ENCODE results near the gene PRPS1.
"Not testable (repeated sequence)": the region's sequence is repeated elsewhere in the genome, so short reads cannot be mapped to it uniquely, and the experiment has no call there.

The PRPS1 gene

DNA sequence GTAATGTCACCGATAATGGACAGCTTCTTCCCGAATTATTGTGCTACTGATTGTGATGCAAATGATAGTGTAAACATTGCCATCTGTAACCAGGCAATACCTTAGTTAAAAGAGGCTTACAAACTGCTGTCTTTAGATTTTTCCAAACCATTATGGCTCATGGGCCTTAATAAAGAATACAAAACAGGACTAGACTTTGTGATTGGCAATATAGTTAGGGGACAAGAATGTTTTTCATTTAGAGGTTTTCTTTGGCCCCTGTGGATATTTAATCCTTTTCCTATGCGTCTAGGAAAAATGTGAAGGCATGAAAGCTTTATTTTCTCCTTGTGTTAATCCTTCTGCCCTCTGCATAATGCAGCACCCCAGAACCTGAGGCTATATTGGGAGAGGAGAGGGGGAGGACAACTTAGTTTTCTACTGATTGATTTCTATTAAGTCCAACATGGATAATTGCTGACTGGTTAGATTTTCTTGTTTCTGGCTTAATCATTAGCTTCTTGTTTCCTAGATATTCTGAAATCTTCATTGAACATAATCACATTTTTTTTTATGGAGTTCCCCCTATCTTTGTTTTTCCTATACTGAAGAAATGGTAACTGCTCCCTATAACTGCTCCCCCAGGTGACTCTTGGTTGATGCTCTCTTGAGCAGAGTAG lies 1.9 kb downstream of the PRPS1 start:
- FAIRE-seq: no peak

DNA sequence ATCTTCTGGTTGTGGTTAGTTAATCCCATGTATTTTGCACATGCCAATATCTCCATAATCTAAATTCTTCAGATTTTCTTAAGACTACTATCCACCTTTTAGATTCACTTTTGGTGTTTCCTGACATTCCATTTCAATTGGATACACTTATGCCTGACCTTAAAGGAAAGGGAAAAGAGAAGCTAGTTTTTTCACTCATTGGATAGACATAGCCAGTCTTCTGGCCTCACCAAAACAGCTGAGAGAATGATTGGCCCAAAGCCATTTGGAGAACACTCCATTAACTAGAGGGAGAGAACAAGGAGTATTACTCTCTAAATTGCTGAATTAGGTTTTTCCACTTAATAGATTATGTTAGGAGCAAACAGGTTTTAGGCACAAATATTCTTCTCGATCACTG lies 4.0 kb downstream of the PRPS1 start:
- FAIRE-seq: no peak

DNA sequence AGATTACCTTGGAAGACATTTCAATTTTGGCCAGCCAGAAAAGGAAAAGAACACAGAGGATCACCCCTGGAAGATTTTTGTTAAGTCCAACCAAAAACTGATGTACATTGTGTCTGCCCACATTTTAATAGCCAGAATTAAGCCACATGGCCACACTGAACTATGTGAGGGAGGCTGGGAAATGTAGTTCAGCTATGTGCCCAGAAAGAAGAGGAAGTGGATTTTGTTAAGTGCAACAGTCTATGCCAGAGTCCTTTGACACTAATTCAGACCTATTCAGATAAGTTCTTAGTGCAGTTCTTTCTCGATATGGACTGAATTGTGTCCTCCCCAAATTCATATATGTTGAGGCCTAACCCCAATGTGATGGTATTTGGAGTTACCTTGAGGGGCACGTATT lies 18.4 kb downstream of the PRPS1 start:
- FAIRE-seq: no peak

DNA sequence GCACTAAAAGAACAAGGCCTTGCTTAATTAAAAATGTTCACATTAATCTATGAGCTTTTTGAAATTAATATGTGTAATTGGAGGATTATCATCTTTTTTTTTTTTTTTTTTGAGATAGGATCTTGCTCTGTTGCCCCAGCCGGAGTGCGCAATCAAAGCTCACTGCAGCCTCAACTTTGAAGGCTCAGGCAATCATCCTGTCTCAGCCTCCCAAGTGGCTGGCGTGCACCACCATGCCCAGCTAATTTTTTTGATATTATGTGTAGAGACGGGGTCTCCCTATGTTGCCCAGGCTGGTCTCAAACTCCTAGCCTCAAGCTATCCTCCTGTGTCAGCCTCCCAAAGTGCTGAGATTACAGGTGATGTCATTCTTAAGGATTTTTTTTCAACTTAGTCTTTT lies 20.0 kb downstream of the PRPS1 start:
- no peak for FAIRE-seq

DNA sequence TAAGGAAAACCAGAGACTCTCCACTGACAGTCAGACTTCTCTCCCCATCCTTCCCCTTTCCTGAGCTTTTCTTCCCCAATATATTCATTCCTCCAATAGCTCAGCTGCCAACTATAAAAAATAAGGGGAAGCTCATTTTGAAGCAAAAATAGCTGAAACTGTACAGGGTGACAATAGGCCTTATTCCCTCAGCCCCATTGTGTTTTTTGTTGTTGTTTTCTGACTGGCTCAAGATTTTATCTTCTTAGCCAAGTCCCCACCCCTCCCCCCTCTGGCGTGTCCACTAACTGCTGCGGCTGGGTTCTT lies 26.2 kb downstream of the PRPS1 start:
- no peak for FAIRE-seq

DNA sequence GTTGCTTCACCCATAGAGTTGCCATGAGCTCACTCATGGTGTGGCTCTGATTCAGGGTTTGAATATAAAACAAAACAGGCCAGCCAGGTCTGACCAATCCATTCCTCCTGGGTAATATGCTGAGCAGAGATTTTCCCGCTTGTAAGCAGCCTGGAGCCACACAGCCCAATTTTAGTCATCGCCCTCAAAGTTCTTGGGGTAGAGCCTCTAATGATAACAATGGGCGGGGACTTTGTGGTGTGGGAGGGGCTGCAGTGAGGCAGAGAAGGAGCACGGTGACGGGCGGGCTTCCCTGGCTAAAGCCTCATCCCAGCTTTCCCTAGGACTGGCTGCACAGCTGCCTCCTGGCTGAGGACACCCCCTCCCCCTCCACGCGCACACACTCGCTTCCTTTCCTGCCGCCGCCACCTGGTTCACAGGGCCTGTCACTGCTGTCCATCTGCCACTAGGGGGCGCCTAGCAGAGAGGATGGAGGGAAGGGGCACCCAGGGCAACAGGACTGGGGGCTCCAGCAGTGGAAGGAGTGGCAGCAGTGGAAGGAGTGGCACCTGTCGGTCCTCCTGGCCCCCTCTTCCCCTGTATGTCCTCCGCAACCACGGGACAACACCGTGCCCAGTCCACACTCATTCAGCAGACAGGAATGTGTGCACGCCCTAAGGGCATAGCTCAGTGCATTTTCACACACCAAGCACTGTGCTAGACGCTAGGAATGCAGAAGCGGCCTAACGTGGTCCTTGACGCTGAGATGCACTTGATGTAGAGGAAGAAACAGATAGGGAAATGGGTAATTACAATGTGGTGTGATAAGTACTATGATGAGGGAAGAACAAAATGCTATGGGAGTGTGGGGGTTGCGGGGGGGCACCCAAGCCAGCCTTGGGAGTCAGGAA lies 26.8 kb downstream of the PRPS1 start:
- no peak for FAIRE-seq

DNA sequence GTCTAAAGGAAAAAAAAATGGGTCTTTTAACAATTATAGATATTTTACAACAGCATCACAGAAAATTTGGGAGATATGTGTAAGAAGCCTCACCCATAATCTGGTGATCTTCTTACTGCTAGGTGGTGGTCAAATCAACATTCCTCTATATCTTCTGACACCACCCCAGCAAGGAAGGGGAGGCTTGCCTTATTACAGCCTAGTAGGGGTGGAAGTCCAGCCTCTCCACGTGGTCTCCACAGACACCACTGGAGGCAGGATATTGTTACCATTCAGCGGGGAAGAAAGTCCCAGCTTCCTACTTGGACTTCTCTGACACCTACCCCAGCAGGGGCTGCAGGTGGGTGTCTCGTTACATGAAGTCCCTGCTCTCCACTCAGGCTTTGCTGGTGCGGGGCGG lies 28.7 kb downstream of the PRPS1 start:
- no peak for FAIRE-seq

DNA sequence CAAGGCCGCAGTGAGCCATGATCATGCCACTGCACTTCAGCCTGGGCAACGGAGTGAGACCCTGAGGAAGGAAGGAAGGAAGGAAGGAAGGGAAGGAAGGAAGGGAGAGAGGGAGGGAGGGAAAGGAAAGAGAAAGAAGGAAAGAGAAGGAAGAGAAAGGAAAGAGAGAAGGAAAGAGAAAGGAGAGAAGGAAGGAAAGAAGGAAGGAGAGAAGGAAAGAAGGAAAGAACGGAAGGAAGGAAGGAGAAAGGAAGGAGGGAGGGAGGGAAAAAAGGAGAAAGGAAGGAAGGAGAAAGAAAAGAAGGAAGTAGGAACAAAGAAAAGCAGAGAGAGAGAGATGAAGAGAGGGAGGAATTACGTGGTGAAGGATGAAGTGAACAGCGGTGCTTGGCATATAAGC lies 30.4 kb downstream of the PRPS1 start:
- no peak for FAIRE-seq

DNA sequence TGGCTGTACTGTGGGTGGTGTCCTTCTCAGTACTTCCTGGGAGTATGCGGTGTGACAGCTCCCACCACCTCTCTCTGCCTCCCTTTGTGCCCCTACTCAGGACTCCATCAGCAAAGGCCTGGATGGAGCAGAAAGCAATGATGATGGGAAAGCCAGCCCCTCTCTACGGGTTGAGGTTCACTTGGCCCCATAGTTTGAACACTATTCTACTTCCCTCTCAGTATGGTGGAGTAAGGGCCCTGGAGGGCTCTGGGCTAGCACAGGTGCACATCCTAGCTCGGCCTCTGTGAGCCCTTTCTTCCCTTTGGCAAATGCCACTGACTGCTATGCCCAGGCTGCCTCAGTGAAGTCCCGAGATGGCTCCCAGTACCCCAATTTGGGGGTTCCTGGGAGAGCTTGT lies 31.0 kb downstream of the PRPS1 start:
- no peak for FAIRE-seq

DNA sequence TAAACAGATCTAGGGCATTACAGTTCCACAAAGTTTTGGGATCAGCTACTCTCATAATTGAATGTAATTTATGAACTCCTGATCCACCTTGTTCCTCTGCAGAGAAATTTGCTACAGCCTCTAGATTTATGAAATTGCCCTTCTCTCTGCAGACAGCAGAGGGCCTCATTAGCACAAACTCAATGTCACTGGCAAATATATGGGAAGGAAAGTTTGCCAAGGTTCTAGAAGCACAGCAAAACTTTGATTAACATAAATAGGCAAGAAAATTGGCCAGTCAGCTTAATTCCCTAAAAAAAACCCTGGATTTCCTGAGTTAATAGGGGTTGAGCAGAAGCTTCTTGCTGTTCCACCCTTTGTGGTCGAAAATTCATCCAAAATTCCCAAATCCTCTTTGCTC lies 31.5 kb downstream of the PRPS1 start:
- peak; percentile 93 for FAIRE-seq

DNA sequence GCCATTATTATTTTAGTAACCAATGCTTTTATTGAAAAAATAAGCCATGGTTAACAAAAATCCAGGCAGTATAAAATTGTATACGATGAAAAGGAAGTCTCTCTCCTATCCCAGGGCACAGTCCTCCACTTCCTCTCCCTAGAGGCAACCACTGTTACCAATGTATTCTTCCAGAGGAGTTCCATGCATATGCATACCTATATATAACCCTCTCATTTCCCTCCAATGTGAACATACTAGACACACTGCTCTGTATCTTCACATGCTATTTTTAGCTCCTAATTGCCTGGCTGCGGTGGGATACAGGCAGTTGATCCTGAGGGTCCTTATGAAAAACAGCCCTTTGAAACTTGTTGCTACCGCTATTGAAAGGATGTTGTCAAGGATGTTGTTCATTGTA lies 33.8 kb downstream of the PRPS1 start:
- FAIRE-seq: no peak

DNA sequence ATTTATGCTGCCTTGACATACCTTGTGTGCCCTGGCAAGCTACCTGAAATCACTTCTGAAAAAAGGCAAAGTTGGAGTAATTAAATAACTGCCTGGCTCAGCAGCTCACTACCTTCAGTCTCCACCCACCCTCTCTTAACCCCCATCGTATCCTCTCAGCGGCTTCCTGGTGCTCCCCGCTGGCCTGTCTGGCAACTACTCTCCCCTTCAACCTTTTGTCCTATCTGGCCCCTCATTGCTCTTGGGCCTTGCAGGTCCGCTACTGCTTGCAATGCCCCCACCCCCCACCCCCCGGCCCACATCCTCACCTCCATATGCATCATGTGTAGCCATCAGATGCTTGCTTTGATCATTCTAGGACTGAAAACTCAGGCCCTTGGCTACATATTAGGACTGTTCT lies 34.5 kb downstream of the PRPS1 start:
- no peak for FAIRE-seq

DNA sequence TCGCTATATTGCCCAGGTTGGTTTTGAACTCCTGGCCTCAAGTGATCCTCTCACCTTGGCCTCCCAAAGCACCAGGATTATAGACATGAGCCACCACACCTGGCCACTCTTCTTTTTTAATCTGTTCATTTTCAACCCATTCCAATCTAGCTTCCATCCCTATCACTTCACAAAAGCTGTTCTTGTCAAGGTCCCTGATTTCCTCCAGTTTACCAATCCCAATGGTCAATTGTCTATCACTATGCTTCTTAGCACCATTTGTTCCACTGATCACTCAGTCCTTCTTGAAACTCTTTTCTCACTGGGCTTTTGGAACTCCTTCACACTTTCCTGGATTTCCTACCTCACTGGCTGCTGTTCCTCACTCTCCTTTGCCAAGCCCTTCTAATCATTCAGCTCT lies 38.6 kb downstream of the PRPS1 start:
- FAIRE-seq: no peak

DNA sequence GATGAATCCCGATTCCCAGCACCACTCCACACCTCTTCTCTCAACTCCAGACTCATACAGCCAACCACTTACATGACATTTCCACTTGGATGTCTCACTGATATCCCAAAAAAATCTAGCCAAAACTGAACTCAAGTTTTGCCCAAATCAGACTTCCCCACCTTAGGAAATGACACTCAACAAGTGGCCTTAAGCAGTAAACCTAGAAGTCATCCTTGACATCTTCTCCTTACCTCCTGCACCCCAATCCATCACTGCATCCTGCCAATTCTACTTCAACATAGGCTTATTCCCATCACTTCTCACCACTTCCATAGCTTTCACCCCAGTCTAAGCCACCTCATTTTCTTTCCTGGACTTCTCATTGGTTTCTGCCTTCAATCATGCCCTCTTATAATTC lies 39.1 kb downstream of the PRPS1 start:
- FAIRE-seq: no peak

DNA sequence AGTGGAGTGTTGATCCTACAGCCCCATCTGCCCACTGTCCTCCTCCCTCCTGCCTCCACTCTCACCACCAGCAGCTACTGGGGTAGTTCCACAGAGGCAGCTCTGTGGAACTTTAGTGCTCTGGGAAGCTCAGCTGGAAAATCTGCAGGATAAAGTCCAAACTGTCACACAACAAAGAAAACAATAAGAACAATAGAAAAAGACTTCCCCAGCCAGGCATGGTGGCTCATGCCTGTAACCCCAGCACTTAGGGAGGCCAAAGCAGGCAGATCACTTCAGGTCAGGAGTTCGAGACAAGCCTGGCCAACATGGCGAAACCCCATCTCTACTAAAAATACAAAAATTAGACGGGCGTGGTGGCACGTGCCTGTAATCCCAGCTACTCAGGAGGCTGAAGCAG lies 40.4 kb downstream of the PRPS1 start:
- not testable (repeated sequence) for FAIRE-seq

DNA sequence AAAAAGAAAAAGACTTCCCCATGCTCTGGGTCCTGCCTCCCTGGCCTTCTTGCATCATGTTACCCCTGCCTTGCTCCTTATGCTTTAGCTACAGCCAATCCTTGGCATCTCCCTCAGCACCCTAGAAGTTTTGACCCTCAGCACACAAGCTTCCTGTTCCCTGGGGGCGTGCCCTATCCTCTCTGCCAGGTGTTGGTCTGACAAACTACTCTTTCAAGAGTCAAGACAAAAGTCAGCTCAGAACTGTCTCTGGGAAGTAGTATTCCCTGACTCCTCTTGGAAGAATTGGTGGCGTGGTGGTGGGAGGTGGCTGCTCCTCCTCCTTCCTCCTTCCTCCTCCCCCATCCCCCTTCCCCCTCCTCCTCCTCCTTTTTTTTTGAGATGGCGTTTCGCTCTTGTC lies 41.0 kb downstream of the PRPS1 start:
- no peak for FAIRE-seq

DNA sequence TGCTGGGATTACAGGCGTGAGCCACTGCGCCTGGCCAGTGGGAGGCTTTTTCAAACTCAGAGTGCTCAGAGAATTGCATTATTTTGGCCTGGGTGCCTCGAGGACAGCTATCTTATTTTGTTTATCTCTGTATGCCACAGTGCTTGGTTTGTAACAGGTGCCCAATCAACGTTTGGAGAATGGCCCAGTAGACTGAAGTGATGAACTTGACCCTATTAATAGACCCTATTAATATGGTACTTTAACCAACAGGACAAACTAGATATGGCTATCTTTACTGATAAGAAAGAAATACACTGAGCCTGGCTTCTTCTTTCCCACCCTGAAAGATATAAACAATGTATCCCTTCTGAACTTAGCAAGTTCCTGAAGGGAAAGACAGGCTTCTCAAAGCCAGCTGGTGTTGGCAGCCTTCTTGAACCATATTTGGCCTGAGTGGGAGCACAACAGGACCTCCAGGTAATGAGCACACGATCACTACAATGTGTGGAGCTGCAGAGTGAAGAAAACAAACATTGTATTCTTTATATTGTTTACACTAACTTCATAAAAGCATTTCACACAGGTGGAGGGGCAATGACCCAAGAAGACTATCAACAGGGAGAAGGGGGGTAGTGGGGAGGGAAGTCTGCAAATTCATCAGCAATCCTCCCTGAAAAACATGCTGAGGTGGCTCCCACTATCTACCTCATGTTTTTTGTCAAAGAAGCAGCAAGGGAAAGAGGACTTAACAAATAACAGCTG lies 41.7 kb downstream of the PRPS1 start:
- FAIRE-seq: no peak

DNA sequence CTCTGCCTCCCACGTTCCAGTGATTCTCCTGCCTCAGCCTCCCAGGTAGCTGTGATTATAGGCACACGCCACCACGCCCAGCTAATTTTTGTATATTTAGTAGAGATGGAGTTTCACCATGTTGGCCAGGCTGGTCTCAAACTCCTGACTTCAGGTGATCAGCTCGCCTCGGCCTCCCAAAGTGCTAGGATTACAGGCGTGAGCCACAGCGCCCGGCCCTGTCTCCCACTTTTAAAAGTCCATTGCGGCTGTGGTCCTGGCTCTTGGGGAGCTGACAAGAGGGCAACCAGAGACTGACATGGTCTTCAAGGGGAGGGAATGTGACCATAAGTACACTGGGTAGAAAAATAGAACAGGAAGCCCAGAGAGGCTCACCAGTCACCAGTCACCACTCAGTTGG lies 42.9 kb downstream of the PRPS1 start:
- FAIRE-seq: not testable (repeated sequence)

DNA sequence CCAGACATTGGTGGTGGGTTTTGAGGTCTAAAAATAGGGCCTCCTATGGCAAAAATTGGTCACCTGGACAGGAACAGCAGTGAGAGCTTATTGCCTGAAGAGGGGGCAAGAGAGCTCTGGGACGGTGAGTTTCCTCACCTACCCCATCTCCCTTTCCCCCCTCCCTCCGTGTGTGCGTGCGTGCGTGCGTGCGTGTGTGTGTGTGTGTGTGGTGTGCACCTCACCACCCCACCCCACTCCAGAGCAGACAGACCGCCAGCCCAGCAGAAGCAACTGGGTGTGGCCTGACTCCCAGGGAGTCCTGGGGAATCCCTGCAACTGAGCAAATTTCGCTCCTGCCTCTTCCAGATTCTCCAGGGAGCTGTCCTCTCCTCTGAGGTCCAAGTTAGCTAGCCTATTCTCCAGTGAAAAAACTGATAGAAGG lies 44.7 kb downstream of the PRPS1 start:
- no peak for FAIRE-seq

DNA sequence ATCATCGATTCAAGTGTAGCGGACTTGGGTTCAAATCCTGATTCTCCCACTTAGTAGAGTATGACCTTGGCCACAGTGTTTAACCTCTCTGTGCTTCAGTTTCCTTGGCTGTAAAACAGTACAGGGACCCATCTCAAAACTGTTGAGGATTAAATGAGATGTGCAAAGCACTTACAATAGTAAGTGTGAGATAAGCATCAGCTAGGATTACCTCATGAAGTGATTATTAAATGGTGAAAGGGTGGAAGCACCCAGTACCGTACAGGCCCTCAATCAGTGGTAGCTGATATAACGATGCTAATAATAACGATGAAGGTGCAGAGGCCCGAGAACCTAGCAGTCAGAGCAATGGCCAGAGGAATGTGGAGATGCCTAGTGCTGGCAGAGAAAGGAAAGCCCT lies 45.1 kb downstream of the PRPS1 start:
- no peak for FAIRE-seq

DNA sequence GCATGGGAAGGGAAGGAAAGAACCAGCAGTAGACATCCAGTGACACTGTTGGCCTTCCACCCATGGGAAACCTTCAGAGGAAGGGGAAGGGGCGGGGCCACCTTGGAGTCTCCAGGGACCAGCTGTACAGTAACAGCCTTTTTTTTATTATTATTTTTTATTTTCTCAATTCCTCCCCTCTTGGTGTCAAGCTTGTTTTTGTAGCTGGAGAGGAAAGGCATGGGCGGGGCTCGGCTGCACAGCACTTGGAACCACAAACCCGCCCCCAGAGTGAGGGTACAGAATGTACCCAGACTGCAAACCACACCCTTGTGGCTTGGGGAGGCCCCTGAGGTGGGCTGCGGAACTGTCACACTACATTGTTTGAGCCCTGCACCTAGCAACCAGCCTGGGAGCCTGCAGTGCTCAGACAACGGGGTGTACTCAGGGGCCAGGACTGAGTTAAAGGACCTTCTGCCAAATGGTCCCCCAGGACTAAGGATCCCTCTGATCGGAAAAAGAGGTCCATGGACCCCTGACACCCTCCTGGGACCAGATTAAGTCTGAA lies 45.7 kb downstream of the PRPS1 start:
- no peak for FAIRE-seq

DNA sequence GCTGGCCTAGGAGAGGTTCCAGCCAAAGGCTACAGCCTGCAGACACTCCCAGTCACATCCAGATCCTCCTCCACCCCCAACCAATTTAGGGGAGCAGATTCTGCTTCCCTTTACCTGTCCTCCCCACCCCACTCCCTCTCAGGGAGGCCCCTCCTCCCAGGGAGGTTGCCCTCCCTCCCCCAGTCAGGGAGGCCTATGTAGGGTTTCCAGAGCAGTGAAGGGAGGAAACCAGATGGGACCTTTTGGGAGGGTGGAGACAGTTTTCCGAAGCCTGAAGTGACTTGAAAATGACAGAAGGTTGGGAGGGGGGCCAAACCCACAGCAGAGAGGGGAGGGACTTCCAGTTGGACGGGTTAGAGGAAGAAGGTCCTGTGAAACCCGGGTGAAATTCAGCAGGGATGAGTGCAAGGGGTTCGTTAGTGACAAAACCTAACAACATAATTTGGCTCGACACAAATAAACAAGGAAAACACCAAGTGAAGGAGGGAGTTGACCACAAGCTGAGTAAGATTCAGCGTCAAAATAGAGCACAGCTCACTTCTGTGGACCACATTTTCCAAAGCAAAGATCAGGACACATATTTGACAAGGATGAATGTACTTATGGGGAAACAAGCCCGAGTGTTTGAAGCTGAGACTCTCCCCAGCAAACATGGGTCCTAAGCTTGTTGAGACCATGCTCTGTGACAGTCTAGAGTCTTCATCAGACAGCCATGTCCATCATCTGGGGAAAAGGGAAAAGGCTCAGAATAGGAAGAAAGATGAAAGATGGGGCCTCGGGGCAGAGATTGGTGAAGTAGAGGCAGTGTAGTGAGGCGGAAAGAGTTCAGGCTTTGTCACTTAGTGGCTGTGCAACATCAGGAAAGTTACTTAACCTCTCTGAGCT lies 46.4 kb downstream of the PRPS1 start:
- no peak for FAIRE-seq

DNA sequence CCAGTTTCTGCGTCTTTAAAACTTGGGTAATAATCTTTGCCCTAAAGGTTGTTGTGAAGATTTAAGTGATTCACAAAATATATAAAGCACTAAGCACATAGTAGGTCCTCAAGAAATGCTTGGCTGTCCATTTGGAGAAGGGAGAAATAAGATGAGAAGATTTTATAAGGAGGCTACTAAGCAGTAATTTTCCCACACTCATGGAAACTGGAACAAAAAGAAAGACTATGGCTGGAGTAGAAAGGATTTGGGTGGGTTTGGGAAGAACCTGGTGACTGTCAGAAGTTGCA lies 47.0 kb downstream of the PRPS1 start:
- FAIRE-seq: no peak
